Sigmoid colon (tissue), 7 donors: Measurements from ENCODE around the gene PANK4. TPM values are rescaled to one million over a fixed set of nuclear protein-coding genes. Genes with fewer than 3 reads are reported as not detected.

ENCODE experiments used
- DNase-seq: peaks from one replicate; pipeline ENCODE4 v3.0.0-alpha.2; 2019
- H3K27ac ChIP-seq, 4 donors: fragments of 200-600 bp; sonication (generic); one replicate each; pipeline ENCODE4 v1.5.1; 2016 to 2019; ENCODE audit warnings: mild to moderate bottlenecking in 1 of 4
- H3K27me3 ChIP-seq, 3 donors: fragments of 200-600 bp; sonication (generic); one replicate each; pipeline ENCODE4 v1.5.1; 2019; ENCODE audit warnings: mild to moderate bottlenecking in 1 of 3
- H3K36me3 ChIP-seq, 4 donors: fragments of 200-600 bp; sonication (generic); one replicate each; pipeline ENCODE4 v1.5.1; 2016 to 2019
- H3K4me1 ChIP-seq, 4 donors: fragments of 200-600 bp; sonication (generic); one replicate each; pipeline ENCODE4 v1.5.1; 2017 to 2019
- H3K4me3 ChIP-seq, 4 donors: fragments of 200-600 bp; sonication (generic); one replicate each; pipeline ENCODE4 v1.5.1; 2017 to 2019; ENCODE audit warnings: mild to moderate bottlenecking in 2 of 4, moderate library complexity in 1 of 4
- H3K9me3 ChIP-seq, 4 donors: fragments of 200-600 bp in 3 of 4; sonication (generic) in 3 of 4; one replicate each; pipeline versions ENCODE4 v1.5.1 to v1.6.1; 2013 to 2019
- CTCF ChIP-seq, 4 experiments: fragments of 450-650 bp in 3 of 4; fragments of 200-600 bp in 1 of 4; IDR thresholded peaks; one replicate each; pipeline ENCODE4 v1.5.1; 2016 to 2019; ENCODE audit warnings: antibody characterized with exemption in 4 of 4, mild to moderate bottlenecking in 3 of 4, moderate library complexity in 2 of 4
- EP300 ChIP-seq, 4 donors: sonication (generic); formaldehyde crosslinking; IDR thresholded peaks; one replicate each; pipeline ENCODE4 v1.6.1; 2017; ENCODE audit warnings: antibody characterized with exemption in 4 of 4
- POLR2A ChIP-seq, 2 donors: fragments of 450-650 bp; IDR thresholded peaks; one replicate each; pipeline ENCODE4 v1.6.1; 2016; ENCODE audit warnings: antibody characterized with exemption in 2 of 2, mild to moderate bottlenecking in 2 of 2, moderate library complexity in 2 of 2
- POLR2AphosphoS5 ChIP-seq, 4 donors: sonication (generic); formaldehyde crosslinking; IDR thresholded peaks; one replicate each; pipeline ENCODE4 v1.6.1; 2017; ENCODE audit warnings: antibody characterized with exemption in 4 of 4
- WGBS, 2 donors: extraction: QIAGEN DNeasy Blood & Tissue Kit; methylation state at CpG; one replicate each; pipeline ENCODE4 v1.1.7; 2013; 5-methylcytosine and 5-hydroxymethylcytosine counted together
- intact Hi-C: fragments of 100-400 bp; cut with DNase I; formaldehyde crosslinking; loops from one replicate; pipeline ENCODE4 v1.15.1; 2023
- polyA plus RNA-seq, 3 donors: library from polyadenylated mRNA; stranded (reverse); fragments of 200-250 nt; gene quantifications; one replicate each; pipeline ENCODE4 v1.2.3, GENCODE V29; 2013
- total RNA-seq, 4 donors: library from RNA; depleted of rRNA; stranded (reverse); fragments of >200 nt; gene quantifications; one replicate each; pipeline ENCODE4 v1.1.0, GENCODE V29; 2016
- donor health status: healthy with polysubstance abuse.
- donor health status: Bipolar disorder and iron deficiency.
- donor health status: healthy.

The PANK4 gene
- total and polyA plus RNA-seq, 7 donors = 11.4 to 37.7 (median 25.4) TPM

GRCh38 chr1:2466270-2466665 lies 60.1 kb downstream of the PANK4 start:
- intact Hi-C loops = no loop called here
- no peak for DNase-seq

GRCh38 chr1:2465371-2466269 lies 60.8 kb downstream of the PANK4 start:
- no peak overlapping the region for H3K4me3 ChIP-seq
- TF ChIP-seq POLR2AphosphoS5 (IDR thresholded peaks at IDR 0.05) (no peak), CTCF (IDR thresholded peaks at IDR 0.05) (no peak), POLR2A (IDR thresholded peaks at IDR 0.05) (no peak), EP300 (IDR thresholded peaks at IDR 0.05) (no peak)
- 76 to 82% methylated on average over 33 of the region's 33 CpGs for WGBS, 2 donors
- H3K9me3 ChIP-seq = no peaks in the 10 kb centered on the region
- DNase-seq = no peak
- no peak overlapping the region for H3K27ac ChIP-seq
- no peaks in the 10 kb centered on the region for H3K4me1 ChIP-seq
- intact Hi-C loops = no loop called here
- H3K36me3 ChIP-seq = no peaks in the 10 kb centered on the region
- H3K27me3 ChIP-seq = peaks cover 11 to 95% (median 81%) of the 10 kb centered on the region in 3 donors

More at GRCh38 chr1:2466270-2466665, 60.1 kb downstream of the PANK4 start:
- no peak overlapping the region for H3K27ac ChIP-seq
- H3K36me3 ChIP-seq = no peaks in the 10 kb centered on the region
- peaks cover 11 to 95% (median 87%) of the 10 kb centered on the region in 3 donors for H3K27me3 ChIP-seq
- WGBS, 2 donors = 39 to 58% methylated on average over 12 of the region's 12 CpGs
- H3K4me1 ChIP-seq = no peaks in the 10 kb centered on the region
- H3K4me3 ChIP-seq = no peak overlapping the region
- H3K9me3 ChIP-seq = no peaks in the 10 kb centered on the region
- no peak for TF ChIP-seq POLR2A (IDR thresholded peaks at IDR 0.05)
- TF ChIP-seq EP300 (IDR thresholded peaks at IDR 0.05) = no peak

- Histone ChIP-seq H3K4me3 (no peak overlapping the region), H3K27ac (no peak overlapping the region), H3K4me1 (peaks cover 0 to 5% (median 0%) of the 10 kb centered on the region in 4 donors), H3K36me3 (no peaks in the 10 kb centered on the region), H3K9me3 (no peaks in the 10 kb centered on the region), H3K27me3 (peaks cover 11 to 87% (median 64%) of the 10 kb centered on the region in 3 donors)
- TF ChIP-seq EP300 (IDR thresholded peaks at IDR 0.05) = no peak
- TF ChIP-seq CTCF (IDR thresholded peaks at IDR 0.05) = no peak
- no peak for TF ChIP-seq POLR2A (IDR thresholded peaks at IDR 0.05)
- TF ChIP-seq POLR2AphosphoS5 (IDR thresholded peaks at IDR 0.05) = no peak
- WGBS, 2 donors = 44 to 67% methylated on average over 17 of the region's 17 CpGs
- no peak for DNase-seq
- intact Hi-C loops = no loop called here
These were observed 63.0 kb downstream of the PANK4 start for GRCh38 chr1:2463396-2463795.

- Histone ChIP-seq H3K36me3 (no peaks in the 10 kb centered on the region), H3K4me1 (peaks cover 0 to 5% (median 0%) of the 10 kb centered on the region in 4 donors), H3K4me3 (no peak overlapping the region), H3K9me3 (no peaks in the 10 kb centered on the region), H3K27ac (no peak overlapping the region), H3K27me3 (peaks cover 10 to 81% (median 58%) of the 10 kb centered on the region in 3 donors)
- intact Hi-C loops = no loop called here
- WGBS, 2 donors = 62 to 75% methylated on average over 15 of the region's 15 CpGs
- DNase-seq = no peak
- TF ChIP-seq POLR2A (IDR thresholded peaks at IDR 0.05) (no peak), CTCF (IDR thresholded peaks at IDR 0.05) (no peak), EP300 (IDR thresholded peaks at IDR 0.05) (no peak), POLR2AphosphoS5 (IDR thresholded peaks at IDR 0.05) (no peak)
These were observed 63.6 kb downstream of the PANK4 start for GRCh38 chr1:2462819-2463218.

- peaks cover 0 to 5% (median 0%) of the 10 kb centered on the region in 4 donors for H3K4me1 ChIP-seq
- no peak overlapping the region for H3K27ac ChIP-seq
- no peak for TF ChIP-seq CTCF (IDR thresholded peaks at IDR 0.05)
- no peak for TF ChIP-seq POLR2AphosphoS5 (IDR thresholded peaks at IDR 0.05)
- TF ChIP-seq POLR2A (IDR thresholded peaks at IDR 0.05) = no peak
- no peak for TF ChIP-seq EP300 (IDR thresholded peaks at IDR 0.05)
- intact Hi-C loops = no loop called here
- H3K9me3 ChIP-seq = no peaks in the 10 kb centered on the region
- H3K4me3 ChIP-seq = no peak overlapping the region
- WGBS, 2 donors = 81 to 82% methylated on average over 18 of the region's 18 CpGs
- H3K36me3 ChIP-seq = no peaks in the 10 kb centered on the region
- peaks cover 0 to 77% (median 49%) of the 10 kb centered on the region in 3 donors for H3K27me3 ChIP-seq
- no peak for DNase-seq
These were observed 65.2 kb downstream of the PANK4 start for GRCh38 chr1:2460996-2461751.
